CD4-positive, CD25-positive, alpha-beta regulatory T cell (primary cell): ENCODE measurements around the gene PARL. TPM values are rescaled to one million over a fixed set of nuclear protein-coding genes. Genes with fewer than 3 reads are reported as not detected.

Source experiments
- ATAC-seq, 2 donors: fragments of 150-1000 bp; cut with Tn5 transposase; one replicate each; pipeline ENCODE4 v1.10.0; 2021; ENCODE audit warnings: low read depth in 2 of 2, moderate number of reproducible peaks in 2 of 2, moderate library complexity in 1 of 2
- DNase-seq, 3 donors: peaks; one replicate each; pipeline versions ENCODE4 v3.0.0 to v3.0.0-alpha.2; 2012 to 2022; ENCODE audit warnings: mixed read lengths in 1 of 3
- H3K27ac ChIP-seq: one replicate; pipeline ENCODE4 v1.7.0; 2013; ENCODE audit warnings: mild to moderate bottlenecking, low read length; ENCODE audit not compliant: insufficient read depth, poor library complexity, severe bottlenecking
- H3K27me3 ChIP-seq: one replicate; pipeline ENCODE4 v1.7.0; 2013; ENCODE audit warnings: low read length; ENCODE audit not compliant: control insufficient read depth, insufficient read depth
- H3K36me3 ChIP-seq: one replicate; pipeline ENCODE4 v1.7.0; 2013; ENCODE audit warnings: mild to moderate bottlenecking, low read length, moderate library complexity; ENCODE audit not compliant: control insufficient read depth, insufficient read depth
- H3K4me1 ChIP-seq: 2 replicates; pipeline ENCODE4 v1.7.0; 2013; ENCODE audit warnings: mild to moderate bottlenecking, low read length; ENCODE audit not compliant: insufficient read depth, control insufficient read depth, poor library complexity, severe bottlenecking
- H3K4me3 ChIP-seq: one replicate; pipeline ENCODE4 v1.7.0; 2013; ENCODE audit warnings: low read depth, mild to moderate bottlenecking, low read length, moderate library complexity
- H3K9me3 ChIP-seq, 2 experiments: 1 replicate in 1 of 2; 2 replicates in 1 of 2; pipeline ENCODE4 v1.7.0; 2013; ENCODE audit warnings: low read length in 2 of 2, mild to moderate bottlenecking in 1 of 2, moderate library complexity in 1 of 2; ENCODE audit not compliant: control insufficient read depth in 2 of 2
- H3K27ac Mint-ChIP-seq, 3 donors: one replicate each; pipeline ENCODE4 v1.8.0; 2020 to 2022; ENCODE audit warnings: mild to moderate bottlenecking in 3 of 3, mixed read lengths in 3 of 3, moderate library complexity in 2 of 3
- H3K27me3 Mint-ChIP-seq: one replicate; pipeline ENCODE4 v1.8.0; 2022; ENCODE audit warnings: mild to moderate bottlenecking, mixed read lengths
- H3K36me3 Mint-ChIP-seq: one replicate; pipeline ENCODE4 v1.8.0; 2020; ENCODE audit warnings: mixed read lengths
- H3K4me1 Mint-ChIP-seq, 4 donors: one replicate each; pipeline ENCODE4 v1.8.0; 2020 to 2022; ENCODE audit warnings: mixed read lengths in 4 of 4, mild to moderate bottlenecking in 1 of 4
- H3K4me3 Mint-ChIP-seq, 4 donors: one replicate each; pipeline ENCODE4 v1.8.0; 2020 to 2022; ENCODE audit warnings: mild to moderate bottlenecking in 4 of 4, mixed read lengths in 4 of 4, moderate library complexity in 3 of 4
- H3K9me3 Mint-ChIP-seq, 7 donors: one replicate each; pipeline ENCODE4 v1.8.0; 2020 to 2022; ENCODE audit warnings: mixed read lengths in 7 of 7, mild to moderate bottlenecking in 3 of 7, moderate library complexity in 2 of 7
- polyA plus RNA-seq, 4 donors: library from polyadenylated mRNA; unstranded; fragments of 300-500 nt; fragmentation: Illumina TruSeq; gene quantifications; one replicate each; pipeline ENCODE4 v1.2.3, GENCODE V29; 2021
- total RNA-seq: library from RNA; stranded (reverse); gene quantifications from one replicate; pipeline ENCODE4 v1.2.3, GENCODE V29; 2022

The PARL gene
- total and polyA plus RNA-seq, 5 donors from 2014 or later: 45.6 to 119 (median 116) TPM

GRCh38 chr3:183827809-183828537, 56.7 kb downstream of the PARL start:
- peaks cover 15% of the 10 kb centered on the region for H3K27me3 Mint-ChIP-seq
- no peak overlapping the region for H3K27ac ChIP-seq
- H3K9me3 Mint-ChIP-seq: no peaks in the 10 kb centered on the region
- H3K36me3 Mint-ChIP-seq: peaks cover 28% of the 10 kb centered on the region
- H3K4me1 ChIP-seq: peaks cover 15% of the 10 kb centered on the region
- H3K4me3 Mint-ChIP-seq: no peak overlapping the region
- no peaks in the 10 kb centered on the region for H3K9me3 ChIP-seq
- no peak overlapping the region for H3K27ac Mint-ChIP-seq
- peaks cover 6% of the 10 kb centered on the region for H3K27me3 ChIP-seq
- ATAC-seq (no peak), DNase-seq (no peak)
- H3K4me1 Mint-ChIP-seq: peaks cover 8 to 19% (median 13%) of the 10 kb centered on the region in 4 donors
- H3K36me3 ChIP-seq: peaks cover 33% of the 10 kb centered on the region
- no peak overlapping the region for H3K4me3 ChIP-seq

- H3K4me3 Mint-ChIP-seq: peak overlapping the region; percentile 65 to 79 (median 73)
- Histone ChIP-seq H3K9me3 (no peaks in the 10 kb centered on the region), H3K36me3 (peaks cover 25% of the 10 kb centered on the region), H3K4me3 (no peak overlapping the region), H3K27me3 (peaks cover 6% of the 10 kb centered on the region), H3K27ac (no peak overlapping the region), H3K4me1 (peaks cover 15% of the 10 kb centered on the region)
- no peaks in the 10 kb centered on the region for H3K9me3 Mint-ChIP-seq
- H3K27ac Mint-ChIP-seq: no peak overlapping the region
- DNase-seq (no peak), ATAC-seq (no peak)
- H3K27me3 Mint-ChIP-seq: peaks cover 20% of the 10 kb centered on the region
- H3K36me3 Mint-ChIP-seq: peaks cover 25% of the 10 kb centered on the region
- H3K4me1 Mint-ChIP-seq: peaks cover 8 to 22% (median 13%) of the 10 kb centered on the region in 4 donors
Measured at GRCh38 chr3:183826448-183827250, 58.0 kb downstream of the PARL start.

GRCh38 chr3:183825456-183826161, 59.1 kb downstream of the PARL start, which contains the start of gene MAP6D1:
TSS of gene MAP6D1 (minus strand) at chr3:183825577. CDS start at chr3:183825547, 30 bp downstream.
- no peaks in the 10 kb centered on the region for H3K9me3 ChIP-seq
- H3K27me3 ChIP-seq: peaks cover 6% of the 10 kb centered on the region
- H3K36me3 ChIP-seq: peaks cover 19% of the 10 kb centered on the region
- Mint-ChIP-seq H3K36me3 (peaks cover 25% of the 10 kb centered on the region), H3K27ac (peak within 1 kb of the TSS in 1 of 3 donors; percentile 55), H3K4me3 (peak within 1 kb of the TSS; percentile 77 to 89 (median 80)), H3K9me3 (no peaks in the 10 kb centered on the region), H3K27me3 (peaks cover 20% of the 10 kb centered on the region), H3K4me1 (peaks cover 8 to 22% (median 13%) of the 10 kb centered on the region in 4 donors)
- peak within 1 kb of the TSS; percentile 48 for H3K4me3 ChIP-seq
- H3K4me1 ChIP-seq: peaks cover 15% of the 10 kb centered on the region
- no peak within 1 kb of the TSS for H3K27ac ChIP-seq
- ATAC-seq (peak; percentile 41 to 50), DNase-seq (peak; percentile 10 to 28 (median 24))

- Histone ChIP-seq H3K9me3 (no peaks in the 10 kb centered on the region), H3K27ac (no peak overlapping the region), H3K4me3 (no peak overlapping the region), H3K27me3 (peaks cover 6% of the 10 kb centered on the region), H3K4me1 (peaks cover 15% of the 10 kb centered on the region), H3K36me3 (peaks cover 14% of the 10 kb centered on the region)
- Mint-ChIP-seq H3K4me1 (peaks cover 8 to 22% (median 13%) of the 10 kb centered on the region in 4 donors), H3K4me3 (peak overlapping the region; percentile 71 to 86 (median 80)), H3K27ac (no peak overlapping the region), H3K9me3 (no peaks in the 10 kb centered on the region), H3K27me3 (peaks cover 20% of the 10 kb centered on the region), H3K36me3 (peaks cover 20% of the 10 kb centered on the region)
- DNase-seq (peak in 2 of 3 donors; percentile 9 to 28), ATAC-seq (peak; percentile 26 to 28)
Measured at GRCh38 chr3:183824761-183825455, 59.8 kb downstream of the PARL start.

GRCh38 chr3:183823963-183824362, 60.7 kb downstream of the PARL start:
- H3K27ac ChIP-seq: no peak overlapping the region
- peaks cover 15% of the 10 kb centered on the region for H3K4me1 ChIP-seq
- no peak for ATAC-seq
- H3K36me3 Mint-ChIP-seq: peaks cover 12% of the 10 kb centered on the region
- no peaks in the 10 kb centered on the region for H3K9me3 ChIP-seq
- H3K27me3 Mint-ChIP-seq: peaks cover 20% of the 10 kb centered on the region
- H3K4me3 Mint-ChIP-seq: peak overlapping the region; percentile 71 to 86 (median 80)
- no peaks in the 10 kb centered on the region for H3K9me3 Mint-ChIP-seq
- H3K36me3 ChIP-seq: peaks cover 5% of the 10 kb centered on the region
- DNase-seq: no peak
- H3K4me1 Mint-ChIP-seq: peaks cover 8 to 22% (median 13%) of the 10 kb centered on the region in 4 donors
- peaks cover 6% of the 10 kb centered on the region for H3K27me3 ChIP-seq
- H3K4me3 ChIP-seq: peak overlapping the region; percentile 48
- H3K27ac Mint-ChIP-seq: peak overlapping the region in 1 of 3 donors; percentile 55

GRCh38 chr3:183822631-183823030, 62.0 kb downstream of the PARL start:
- no peaks in the 10 kb centered on the region for H3K9me3 Mint-ChIP-seq
- ATAC-seq: no peak
- Histone ChIP-seq H3K27me3 (peaks cover 6% of the 10 kb centered on the region), H3K36me3 (no peaks in the 10 kb centered on the region), H3K27ac (no peak overlapping the region), H3K4me3 (no peak overlapping the region), H3K9me3 (no peaks in the 10 kb centered on the region), H3K4me1 (peaks cover 15% of the 10 kb centered on the region)
- peaks cover 20% of the 10 kb centered on the region for H3K27me3 Mint-ChIP-seq
- H3K4me1 Mint-ChIP-seq: peaks cover 8 to 22% (median 13%) of the 10 kb centered on the region in 4 donors
- H3K27ac Mint-ChIP-seq: no peak overlapping the region
- peaks cover 3% of the 10 kb centered on the region for H3K36me3 Mint-ChIP-seq
- DNase-seq: no peak
- no peak overlapping the region for H3K4me3 Mint-ChIP-seq

GRCh38 chr3:183819831-183820230, 64.8 kb downstream of the PARL start:
- no peak overlapping the region for H3K27ac Mint-ChIP-seq
- Histone ChIP-seq H3K36me3 (no peaks in the 10 kb centered on the region), H3K27ac (no peak overlapping the region), H3K4me3 (no peak overlapping the region), H3K9me3 (no peaks in the 10 kb centered on the region), H3K4me1 (peaks cover 14% of the 10 kb centered on the region), H3K27me3 (peaks cover 6% of the 10 kb centered on the region)
- no peak for DNase-seq
- peak overlapping the region in 1 of 4 donors; percentile 64 for H3K4me3 Mint-ChIP-seq
- peaks cover 8 to 17% (median 12%) of the 10 kb centered on the region in 4 donors for H3K4me1 Mint-ChIP-seq
- H3K36me3 Mint-ChIP-seq: peaks cover 4% of the 10 kb centered on the region
- no peaks in the 10 kb centered on the region for H3K9me3 Mint-ChIP-seq
- H3K27me3 Mint-ChIP-seq: peaks cover 14% of the 10 kb centered on the region
- no peak for ATAC-seq
